Dedifferentiated amniotic fluid mesenchymal stem cell (primary cell): ENCODE measurements around the gene RERE.

Experiments used
- DNase-seq: peaks from one replicate; pipeline ENCODE4 v3.0.0-alpha.2; 2016; ENCODE audit errors: extremely low spot score

Gene RERE

DNA sequence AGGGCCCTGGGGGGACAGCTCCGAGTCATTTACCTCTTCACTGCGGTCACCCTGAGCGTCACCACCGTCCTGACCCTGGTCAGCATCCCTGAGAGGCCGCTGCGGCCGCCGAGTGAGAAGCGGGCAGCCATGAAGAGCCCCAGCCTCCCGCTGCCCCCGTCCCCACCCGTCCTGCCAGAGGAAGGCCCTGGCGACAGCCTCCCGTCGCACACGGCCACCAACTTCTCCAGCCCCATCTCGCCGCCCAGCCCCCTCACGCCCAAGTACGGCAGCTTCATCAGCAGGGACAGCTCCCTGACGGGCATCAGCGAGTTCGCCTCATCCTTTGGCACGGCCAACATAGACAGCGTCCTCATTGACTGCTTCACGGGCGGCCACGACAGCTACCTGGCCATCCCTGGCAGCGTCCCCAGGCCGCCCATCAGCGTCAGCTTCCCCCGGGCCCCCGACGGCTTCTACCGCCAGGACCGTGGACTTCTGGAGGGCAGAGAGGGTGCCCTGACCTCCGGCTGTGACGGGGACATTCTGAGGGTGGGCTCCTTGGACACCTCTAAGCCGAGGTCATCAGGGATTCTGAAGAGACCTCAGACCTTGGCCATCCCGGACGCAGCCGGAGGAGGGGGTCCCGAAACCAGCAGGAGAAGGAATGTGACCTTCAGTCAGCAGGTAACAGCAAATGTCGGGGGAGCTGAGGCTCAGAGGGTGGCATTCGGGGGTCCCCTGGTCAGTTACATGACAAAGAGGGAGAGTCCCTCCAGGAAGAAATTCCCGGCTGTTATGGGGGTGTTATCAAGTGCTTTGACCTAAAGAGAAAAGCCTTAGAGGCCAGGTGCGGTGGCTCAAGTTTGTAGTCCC lies 486.9 kb downstream of the RERE start:
- no peak for DNase-seq

DNA sequence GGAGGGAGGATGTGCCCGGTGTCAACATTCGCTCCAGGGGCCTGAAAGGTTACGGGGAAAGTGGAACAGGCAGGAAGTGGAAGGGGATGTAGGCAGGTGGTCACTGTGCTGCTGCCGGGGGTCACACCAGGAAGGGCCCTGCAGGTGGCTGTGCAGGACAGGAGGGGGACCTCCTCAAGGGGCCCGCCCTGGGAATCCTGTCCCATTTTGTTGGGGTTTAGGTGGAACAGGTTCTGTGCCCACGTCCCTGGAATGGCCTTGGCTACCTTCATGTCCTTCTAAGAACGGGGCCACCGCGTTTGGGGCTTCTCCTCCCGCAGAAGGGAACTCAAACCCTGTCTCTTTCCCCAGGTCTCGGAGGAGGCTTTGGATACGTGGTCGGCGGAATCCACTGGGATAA lies 487.6 kb downstream of the RERE start:
- DNase-seq: no peak

DNA sequence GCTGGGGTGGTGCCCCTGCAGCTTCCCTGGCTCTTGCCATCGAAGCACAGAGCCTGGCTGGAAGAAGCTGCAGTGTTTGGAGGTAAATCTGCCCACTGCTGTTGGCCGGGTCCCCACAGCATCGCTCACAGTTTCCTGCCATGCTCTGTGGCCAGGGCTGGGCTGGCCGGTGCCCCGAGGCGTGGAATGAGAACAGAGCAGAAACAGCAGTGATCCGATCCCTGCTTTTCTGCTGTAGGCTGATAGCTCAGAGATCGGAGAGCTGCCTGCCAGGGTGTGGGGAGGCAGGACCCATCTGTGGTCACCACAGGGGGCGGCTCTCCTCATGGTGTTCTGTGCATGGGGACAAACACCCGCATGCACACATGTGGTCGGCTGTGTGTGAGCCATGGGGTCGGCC lies 488.0 kb downstream of the RERE start:
- DNase-seq: no peak

DNA sequence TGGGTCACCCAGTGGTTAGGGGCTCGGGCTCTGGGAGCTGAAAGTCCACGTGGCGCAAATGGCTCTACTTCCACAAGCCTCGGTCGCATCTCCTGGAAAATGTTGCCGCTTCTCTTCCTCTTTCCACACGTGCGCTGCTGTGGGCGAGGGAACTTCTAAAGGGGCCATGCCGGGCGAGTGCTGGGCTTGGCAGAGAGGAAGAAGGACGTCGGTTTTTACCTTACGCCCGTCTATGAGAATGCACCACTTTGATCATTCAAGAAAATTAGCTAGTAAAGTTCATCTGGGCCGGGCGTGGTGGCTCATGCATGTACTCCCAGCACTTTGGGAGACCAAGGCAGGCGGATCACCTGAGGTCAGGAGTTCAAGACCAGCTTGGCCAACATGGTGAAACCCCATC lies 489.2 kb downstream of the RERE start:
- no peak for DNase-seq

DNA sequence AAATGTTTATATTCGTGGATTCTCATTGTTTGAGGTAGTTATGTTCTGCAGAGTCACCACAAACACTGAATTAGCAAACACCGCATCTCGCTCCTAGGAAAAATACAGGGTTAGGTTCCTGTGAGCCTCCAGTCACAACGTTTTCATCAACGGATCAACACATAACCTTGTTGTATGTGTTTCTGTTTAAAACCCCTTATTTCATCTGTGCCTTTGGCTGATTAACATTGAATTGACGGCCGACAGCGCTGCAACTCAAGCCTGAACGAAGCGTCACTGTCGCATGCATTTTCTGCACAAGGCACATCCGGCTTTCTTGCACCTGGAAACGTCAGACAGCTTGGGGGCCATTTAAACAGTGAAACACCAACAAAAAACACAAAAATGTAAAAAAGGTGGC lies 491.2 kb downstream of the RERE start:
- no peak for DNase-seq

DNA sequence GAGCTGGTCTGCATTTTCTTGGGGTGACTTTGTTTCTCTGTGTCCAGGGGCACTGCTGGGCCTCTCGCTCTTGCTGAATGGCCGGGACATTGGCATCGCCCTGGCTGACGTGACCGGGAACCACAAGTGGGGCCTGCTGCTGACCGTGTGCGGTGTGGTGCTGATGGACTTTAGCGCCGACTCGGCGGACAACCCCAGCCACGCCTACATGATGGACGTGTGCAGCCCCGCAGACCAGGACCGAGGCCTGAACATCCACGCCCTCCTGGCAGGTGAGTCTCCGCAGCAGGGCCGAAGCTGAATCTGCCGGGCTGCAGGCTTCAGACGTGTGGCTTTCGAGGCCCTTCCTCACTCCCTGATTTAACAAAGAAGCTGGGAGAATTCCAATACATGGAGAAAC lies 491.7 kb downstream of the RERE start:
- DNase-seq: no peak

DNA sequence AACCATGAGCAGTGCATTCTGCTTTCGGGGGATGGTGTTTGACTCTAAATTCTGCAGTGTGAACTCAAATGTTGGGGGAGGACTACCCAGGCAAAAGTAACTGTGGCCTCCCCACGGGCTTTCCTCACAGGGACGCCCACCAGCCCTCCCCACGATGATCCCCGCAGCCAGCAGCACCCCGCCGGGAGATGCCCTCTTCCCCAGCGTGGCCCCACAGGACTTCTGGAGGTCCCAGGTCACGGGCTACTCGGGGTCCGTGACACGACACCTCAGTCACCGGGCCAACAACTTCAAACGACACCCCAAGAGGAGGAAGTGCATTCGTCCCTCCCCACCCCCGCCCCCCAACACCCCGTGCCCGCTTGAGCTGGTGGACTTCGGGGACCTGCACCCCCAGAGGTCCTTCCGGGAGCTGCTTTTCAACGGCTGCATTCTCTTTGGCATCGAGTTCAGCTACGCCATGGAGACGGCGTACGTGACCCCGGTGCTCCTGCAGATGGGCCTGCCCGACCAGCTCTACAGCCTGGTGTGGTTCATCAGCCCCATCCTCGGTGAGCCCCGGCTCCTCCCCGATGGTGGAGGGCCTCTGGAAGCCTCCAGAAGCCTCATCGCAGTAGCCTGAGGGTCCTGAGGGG lies 493.1 kb downstream of the RERE start:
- no peak for DNase-seq

DNA sequence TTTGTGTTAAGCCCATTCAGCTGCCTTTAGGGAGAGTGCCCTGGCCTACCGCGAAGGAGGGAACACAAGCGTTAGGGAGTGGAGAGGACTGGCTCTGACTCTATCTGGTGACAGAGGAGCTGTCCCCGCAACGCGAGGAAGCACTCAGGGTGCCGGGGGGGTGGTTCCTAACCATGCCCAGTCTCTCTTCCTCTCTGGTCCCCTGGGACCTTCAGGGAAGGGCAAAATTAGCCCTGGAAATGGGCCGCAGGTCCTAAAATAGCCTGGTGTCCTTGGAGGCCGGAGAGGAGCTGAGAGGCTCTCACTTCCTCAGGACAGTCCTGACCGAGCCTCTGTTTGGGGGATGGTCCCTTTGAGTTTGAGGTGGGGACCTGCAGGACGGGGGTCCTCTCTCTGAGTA lies 493.7 kb downstream of the RERE start:
- DNase-seq: no peak

DNA sequence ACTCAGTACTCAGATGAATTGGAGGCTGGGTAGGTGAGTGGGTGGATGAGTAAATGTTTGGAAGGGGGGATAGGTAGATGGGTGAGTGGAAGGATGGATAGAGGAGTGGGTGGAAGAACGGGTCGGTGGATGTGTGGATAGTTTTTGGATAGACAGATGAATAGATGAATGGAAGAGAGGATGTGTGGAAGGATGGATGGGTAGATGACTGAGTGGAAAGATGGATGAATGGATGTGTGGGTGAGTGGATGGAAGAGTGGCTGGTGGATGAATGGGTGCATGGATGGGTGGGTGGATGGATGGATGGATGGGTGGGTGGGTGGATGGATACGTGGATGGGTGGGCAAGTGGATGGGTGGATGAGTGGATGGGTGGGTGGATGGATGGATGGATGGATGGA lies 495.8 kb downstream of the RERE start:
- no peak for DNase-seq

DNA sequence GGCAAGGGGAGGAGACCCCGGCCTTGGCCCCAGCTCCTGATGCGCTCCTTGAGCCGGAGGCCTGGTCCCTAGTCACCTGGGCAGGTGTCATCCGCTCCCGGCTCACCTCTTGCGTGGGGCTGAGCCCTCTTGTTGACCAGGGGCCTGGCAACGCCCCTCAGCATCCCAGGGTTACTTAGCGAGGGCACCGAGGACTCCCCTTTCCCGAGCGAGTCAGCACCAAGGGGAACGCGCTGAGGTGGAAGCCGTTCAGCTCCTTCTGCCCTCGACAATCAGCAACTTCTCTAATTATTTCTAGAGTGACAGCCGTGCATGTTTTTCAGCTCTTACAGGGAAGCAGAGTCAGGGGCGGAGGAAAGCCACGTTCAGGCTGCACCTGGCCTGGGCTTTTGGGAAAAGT lies 499.0 kb downstream of the RERE start:
- no peak for DNase-seq

DNA sequence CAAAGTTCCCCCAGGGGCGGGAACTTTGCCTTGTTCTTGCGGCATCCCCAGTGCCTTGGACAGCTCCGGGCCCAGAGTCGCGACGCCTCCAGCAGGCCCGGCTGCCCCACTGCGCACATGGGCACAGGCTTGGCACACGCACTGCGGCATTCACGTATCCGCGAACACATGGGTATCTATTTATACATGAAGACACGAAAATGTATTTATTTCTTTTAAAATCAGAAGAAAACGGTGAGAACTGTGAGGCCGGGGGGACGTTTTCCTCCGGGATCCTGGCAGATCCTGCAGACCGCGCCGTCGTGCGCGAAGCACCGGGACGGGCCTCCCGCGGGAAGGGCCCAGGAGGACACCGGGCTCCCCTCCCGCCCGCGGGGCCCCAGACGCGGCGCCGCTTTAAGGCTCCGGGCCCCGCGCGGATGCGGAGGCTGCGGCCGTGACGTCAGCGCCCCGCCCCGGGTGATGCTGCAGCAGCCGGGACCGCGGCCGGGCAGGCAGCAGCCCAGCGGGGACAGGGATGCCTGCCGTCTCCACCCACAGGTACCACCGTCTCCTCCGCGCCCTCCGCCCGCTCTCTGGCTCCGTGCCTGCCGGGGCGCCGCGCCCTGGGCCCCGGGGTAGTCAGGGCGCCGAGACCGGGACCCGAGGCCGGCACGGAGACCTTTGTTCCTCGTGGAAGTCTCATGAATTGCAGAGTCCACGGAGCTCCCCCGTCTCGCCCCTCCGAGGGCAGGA lies 499.6 kb downstream of the RERE start, which contains the start of gene SLC45A1:
Gene SLC45A1, plus strand, starts transcription at position 468 of the 735 bp plus-strand sequence. CDS start 6,216 bp downstream, outside the sequence.
- no peak for DNase-seq

DNA sequence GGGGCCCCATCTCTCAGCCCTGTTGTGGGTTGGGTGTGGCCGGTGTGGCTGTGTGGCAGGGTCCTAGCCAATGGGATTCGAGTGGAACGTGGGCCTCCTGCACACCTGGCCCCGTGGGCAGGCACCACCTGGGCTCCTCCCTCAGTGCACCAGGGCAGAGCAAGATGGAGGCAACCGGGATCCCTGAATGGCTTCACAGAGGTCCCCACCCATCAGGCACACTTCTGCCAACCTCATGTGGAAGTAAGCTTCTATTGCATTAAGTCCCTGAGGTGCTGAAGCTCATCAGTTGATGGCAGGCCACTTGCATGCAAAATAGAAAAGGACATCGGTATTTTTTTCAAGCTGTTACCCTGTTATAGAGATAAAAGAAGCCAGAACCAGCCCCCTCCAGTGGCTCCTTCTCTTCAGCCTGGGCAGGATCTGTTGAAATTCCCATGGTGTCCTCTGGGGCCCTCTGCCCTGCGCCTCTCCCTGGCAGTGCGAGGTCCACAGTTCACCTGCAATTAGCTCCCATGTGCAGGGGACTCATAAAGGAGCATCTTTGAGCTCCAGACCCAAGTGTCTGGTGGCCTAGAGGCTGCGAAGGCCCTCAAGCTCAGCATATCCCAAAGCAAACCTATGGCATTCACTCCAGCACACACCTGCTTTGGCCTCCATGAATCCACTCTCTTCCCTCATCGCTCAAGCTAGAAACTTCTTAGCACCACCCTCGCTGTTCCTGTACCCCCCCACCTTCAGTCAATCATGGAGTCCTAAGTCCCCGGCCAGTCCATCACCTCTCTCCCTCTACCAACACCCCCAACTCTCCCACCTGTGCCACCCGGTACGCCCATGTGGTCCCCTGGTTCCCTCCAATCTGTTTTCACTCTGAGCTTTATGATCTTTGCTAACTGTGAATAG lies 501.6 kb downstream of the RERE start:
- no peak for DNase-seq

DNA sequence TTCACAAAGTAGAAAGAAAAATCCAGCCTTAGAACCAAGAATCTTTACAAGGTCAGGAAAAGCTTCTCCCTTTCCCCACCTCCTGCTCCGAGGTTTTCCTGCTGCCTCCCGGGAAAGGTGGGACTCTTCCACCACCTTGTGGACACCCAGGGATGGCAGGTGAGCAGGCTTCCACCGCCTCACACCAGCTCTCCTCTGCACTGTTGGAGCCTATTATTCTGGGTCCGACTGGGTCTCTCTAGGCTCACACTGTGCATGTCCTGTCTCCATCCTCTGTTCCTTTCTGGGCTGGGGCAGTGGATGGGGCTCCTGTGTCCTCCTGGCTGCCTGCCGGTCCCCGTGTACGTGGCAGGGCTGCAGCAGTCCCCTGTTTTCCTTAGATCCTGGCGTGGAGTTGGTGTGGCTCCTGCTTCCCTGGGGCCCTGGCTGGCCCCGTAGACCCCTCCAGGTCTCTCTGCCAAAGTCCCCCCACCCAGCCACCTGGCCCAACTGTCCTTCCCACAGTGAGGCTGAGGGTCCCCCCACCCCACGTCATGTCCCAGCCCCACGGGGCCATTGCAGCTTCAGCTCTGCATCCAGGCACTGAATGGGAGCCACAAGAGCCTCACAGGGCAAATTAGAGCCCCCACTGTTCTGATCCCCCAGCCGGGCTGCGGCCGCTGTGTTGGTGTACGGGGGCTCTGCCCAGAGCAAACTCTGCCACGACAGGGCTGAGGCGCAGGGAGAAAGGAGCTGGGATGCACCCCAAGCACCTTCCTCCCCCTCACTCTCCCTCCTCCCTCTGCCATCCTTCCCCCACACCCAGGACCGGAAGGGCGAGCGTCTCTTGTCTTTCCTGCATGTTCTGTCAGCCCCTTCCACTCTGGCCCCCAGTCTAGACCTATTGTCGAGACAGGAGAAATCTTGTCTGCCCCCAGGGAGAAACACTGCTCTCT lies 502.8 kb downstream of the RERE start:
- peak; percentile 70 for DNase-seq

DNA sequence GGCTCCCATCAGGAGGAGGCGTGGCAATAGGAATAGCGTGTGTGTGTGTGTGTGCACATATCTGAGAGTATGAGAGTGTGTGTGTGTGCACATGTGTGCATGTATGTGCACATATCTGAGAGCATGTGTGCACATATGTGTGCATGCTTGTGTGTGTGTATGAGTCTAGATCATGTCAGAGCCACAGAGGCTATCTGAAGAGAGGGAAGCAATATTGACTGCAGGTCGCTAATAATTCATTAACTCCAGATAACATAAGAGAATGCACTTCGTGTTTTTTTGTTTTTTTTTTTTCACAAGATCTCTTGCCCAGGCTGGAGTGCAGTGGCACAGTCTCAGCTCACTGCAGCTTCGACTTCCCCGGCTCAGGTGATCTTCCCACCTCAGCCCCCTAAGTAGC lies 504.2 kb downstream of the RERE start:
- DNase-seq: no peak

DNA sequence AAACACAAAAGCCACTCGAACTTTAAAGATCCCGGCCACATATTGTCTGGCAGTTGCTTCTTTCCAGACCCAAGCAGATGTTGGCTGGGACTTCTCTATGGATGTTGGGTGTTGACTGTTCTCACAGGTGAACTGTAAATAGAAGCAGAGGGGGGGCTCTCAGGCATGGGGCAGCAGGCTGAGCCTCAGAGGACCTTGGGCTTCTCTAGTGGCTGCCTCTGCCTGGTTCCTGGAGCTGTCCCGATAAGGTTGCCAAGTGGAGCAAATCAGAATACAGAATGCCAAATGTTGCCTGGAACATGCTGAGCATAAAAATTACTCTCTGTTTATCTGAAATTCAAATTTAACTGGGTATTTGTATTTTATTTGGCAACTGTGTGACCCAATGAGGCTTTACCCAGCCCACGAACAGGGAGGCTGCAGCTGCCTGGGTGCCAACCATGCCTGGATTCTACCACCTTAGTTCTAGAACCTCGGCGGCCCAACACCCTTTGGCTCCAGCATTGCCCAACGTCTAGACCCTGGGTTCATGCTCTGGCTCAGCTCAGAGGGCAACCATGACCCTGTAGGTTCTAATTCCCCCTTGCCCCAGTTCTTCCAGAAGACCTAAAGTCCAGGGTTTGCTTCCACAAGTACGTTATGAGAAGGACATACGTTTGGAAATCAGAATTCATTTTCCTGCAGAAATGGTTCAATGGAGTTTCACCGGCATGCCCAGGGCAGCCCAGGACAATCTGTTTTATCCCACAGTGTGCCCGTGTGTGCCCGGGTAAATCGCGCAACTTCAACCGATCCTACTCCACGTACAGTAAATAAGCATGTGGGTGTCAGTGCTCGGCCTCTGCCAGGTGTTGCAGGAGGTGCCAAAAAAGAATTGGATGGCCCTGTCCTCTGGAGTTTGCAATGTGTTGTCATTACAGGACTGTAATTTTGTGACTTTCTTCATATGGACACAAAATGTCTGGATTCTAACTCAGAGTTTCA lies 504.9 kb downstream of the RERE start:
- no peak for DNase-seq

DNA sequence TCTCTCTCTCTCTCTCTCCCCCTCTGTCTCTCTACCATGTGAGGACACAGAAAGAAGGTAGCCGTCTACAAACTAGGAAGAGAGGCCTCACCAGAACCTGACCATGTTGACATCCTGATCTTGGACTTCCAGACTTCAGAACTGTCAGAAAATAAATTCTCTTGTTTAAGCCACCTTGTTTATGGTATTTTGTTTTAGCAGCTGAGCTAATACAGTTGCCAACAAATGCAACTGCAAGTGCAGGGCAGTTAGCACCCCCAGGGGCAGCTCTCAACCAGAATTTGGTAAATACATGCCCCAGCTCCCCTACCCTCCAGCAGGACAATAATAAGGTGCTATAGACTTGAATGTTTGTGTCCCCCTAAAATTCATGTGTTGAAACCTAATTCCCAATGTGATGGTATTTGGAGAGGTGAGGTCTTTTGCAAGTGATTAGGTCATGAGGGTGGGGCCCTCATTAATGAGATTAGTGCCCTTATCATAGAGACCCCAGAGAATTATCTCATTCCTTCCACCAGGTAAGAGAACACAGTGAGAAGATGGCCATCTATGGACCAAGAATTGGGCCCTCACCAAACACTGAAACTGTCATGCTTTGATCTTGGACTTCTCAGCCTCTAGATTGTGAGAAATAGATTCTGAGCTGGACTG lies 506.2 kb downstream of the RERE start:
- DNase-seq: no peak

DNA sequence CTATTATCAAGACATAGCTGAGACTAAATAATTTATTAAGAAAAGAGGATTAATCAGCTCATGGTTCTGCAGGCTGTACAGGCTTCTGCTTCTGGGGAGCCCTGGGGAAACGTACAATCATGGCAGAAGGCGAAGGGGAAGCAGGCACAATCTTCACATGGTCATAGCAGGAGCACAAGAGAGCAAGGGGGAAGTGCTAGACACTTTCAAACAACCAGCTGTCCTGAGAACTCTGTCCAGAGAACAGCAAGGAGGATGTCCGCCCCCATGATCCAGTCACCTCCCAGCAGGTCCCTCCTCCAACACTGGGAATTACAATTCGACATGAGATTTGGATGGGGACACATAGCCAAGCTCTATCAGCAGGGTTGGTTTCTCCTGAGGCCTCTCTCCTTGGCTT lies 509.8 kb downstream of the RERE start:
- no peak for DNase-seq

DNA sequence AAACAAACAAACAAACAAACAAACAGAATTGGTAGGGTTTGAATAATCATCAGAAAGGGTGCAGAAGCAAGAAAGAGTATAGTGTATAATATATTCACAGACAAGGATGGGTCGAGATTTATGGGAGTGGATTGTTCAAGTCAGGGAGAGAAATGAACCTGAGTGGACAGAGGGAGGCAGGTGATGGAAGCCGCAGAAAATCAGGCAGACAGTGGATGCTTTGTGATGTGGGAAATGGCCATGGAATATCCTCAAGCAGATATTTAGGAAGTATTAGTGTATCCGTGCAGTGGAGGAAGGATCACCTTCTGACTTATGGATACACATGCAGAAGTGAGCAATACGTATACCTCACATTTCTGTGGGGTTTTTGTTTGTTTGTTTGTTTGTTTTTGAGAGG lies 513.6 kb downstream of the RERE start:
- DNase-seq: no peak

DNA sequence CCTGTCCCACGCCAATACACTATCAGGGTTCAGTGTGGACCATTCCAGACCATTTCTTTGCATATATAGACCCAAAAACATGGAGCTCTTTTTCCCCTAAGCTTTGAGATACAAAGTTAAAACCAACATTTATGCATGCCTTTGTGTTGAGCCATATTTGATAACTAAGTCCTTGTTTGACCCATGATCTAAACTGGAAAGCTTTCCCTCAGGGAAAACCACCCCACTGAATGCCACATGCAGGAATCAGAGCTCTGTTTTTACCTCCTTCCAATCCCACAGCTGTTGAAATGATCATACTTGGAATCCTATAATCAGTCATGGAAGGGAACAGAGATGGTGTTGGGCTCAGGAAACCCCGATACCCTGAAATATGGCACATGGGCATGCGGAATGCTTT lies 514.3 kb downstream of the RERE start:
- DNase-seq: no peak
